Activated CD8-positive, alpha-beta memory T cell treated with anti-CD3 and anti-CD28 coated beads for 1 hour (primary cell): Measurements from ENCODE around the gene PARD3.
"Not testable (repeated sequence)": the region's sequence is repeated elsewhere in the genome, so short reads cannot be mapped to it uniquely, and the experiment has no call there.

ENCODE experiments used
- DNase-seq, 2 donors: peaks; one replicate each; pipeline ENCODE4 v3.0.0-alpha.2; 2020; ENCODE audit warnings: low read depth in 1 of 2; ENCODE audit errors: extremely low read depth in 1 of 2

The PARD3 gene

GRCh38 chr10:34719746-34720145 lies 95.3 kb downstream of the PARD3 start:
- DNase-seq, result no peak

GRCh38 chr10:34719328-34719727 lies 95.8 kb downstream of the PARD3 start:
- no peak for DNase-seq

DNA sequence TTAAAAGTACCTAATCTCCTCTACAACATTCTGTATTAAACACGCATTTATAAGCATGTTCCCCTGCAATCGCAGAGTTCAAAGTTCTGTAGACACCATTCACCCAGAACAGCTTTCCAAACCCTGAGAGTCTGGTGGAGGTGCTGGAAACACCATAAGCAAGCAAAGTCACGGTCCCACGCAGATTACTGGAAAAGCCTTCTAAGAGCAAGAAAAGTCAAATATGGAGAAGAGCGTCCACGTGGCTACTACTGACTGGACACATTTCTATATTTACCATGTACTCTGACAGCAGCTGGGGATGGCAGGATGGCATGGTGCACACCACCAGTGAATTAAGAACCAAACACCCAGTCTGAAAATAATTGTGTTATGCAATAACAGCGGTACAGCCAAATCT lies 97.7 kb downstream of the PARD3 start:
- DNase-seq, result no peak

- DNase-seq, result no peak
These were observed 98.1 kb downstream of the PARD3 start for GRCh38 chr10:34716958-34717357.

DNA sequence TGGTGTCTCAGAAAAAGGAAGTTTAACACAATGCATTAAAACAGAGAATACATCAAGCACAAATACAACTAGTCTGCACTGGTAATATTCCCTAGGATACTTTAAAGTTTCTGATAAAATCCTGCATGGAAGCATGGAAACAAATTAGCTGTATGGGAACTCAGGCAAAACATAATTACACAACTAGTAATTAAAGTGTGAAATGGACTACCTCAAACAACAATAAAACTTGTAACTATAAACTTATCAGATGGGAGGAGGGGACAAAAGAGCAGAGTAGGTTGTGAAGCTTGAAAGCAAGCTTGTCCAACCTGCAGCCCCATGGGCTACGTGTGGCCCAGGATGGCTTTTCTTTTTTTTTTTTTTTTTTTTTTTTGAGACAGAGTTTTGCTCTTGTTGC lies 98.9 kb downstream of the PARD3 start:
- DNase-seq, result no peak

- no peak for DNase-seq
These were observed 99.4 kb downstream of the PARD3 start for GRCh38 chr10:34715511-34716187.

GRCh38 chr10:34713875-34714274 lies 101.2 kb downstream of the PARD3 start:
- DNase-seq, result no peak

DNA sequence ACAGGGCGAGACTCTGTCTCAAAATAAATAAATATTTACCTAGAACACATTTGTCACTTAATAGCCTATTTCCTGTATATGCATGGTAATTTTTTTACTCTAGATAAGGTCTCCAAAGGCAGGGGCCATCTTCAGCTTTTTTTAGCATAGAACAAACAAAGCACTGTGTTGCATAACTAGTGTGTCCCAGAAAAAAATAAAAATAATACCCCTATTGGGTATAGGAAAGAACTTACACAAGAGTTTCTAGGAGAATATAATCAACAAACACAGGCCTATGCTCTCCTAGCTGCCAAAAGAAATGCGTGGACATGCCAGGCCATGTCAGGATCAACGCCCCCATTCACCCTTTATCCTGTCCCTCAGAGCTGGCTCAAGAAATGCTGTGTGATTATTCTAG lies 103.6 kb downstream of the PARD3 start:
- no peak for DNase-seq

- DNase-seq, result no peak
These were observed 104.7 kb downstream of the PARD3 start for GRCh38 chr10:34710391-34710751.

DNA sequence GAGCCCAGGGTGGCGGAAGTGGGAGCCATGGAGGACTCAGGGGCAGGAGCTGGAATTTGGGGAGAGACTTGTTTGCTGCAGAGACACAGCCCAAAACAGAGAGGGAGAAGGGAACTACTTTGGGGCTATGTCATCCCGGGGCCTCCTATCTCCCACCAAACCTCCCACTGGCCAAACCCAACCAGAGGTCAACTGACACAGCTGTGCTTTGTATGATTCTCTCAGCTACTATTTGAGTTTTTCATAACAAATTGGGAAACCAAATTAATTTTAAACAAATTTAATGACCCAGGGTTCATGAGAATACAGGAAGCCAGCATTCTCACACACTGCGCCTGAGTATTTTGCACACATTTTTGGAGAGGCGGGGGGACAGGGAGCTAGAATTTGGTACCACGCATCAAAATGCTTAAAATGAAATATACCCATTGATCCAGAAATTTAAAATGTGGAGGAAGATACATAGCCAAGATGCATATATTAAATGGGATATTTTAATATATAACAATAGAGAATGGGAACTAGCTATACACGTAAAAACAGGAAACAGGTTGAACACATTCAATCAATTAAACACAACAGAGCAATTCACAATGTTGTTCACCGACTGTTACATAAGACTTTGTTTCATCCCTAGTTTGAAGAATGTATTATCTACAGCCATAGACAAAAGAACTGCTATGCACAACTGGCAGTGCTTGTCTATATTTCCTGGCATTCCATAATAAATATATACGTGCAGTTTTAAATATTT lies 105.3 kb downstream of the PARD3 start:
- no peak for DNase-seq

- DNase-seq, result no peak
These were observed 107.4 kb downstream of the PARD3 start for GRCh38 chr10:34707656-34708055.

GRCh38 chr10:34706992-34707391 lies 108.1 kb downstream of the PARD3 start:
- DNase-seq, result not testable (repeated sequence)

- no peak for DNase-seq
These were observed 108.9 kb downstream of the PARD3 start for GRCh38 chr10:34706147-34706546.

- no peak for DNase-seq
These were observed 109.5 kb downstream of the PARD3 start for GRCh38 chr10:34705563-34705962.

GRCh38 chr10:34704526-34705184 lies 110.4 kb downstream of the PARD3 start:
- no peak for DNase-seq

GRCh38 chr10:34702982-34703381 lies 112.1 kb downstream of the PARD3 start:
- no peak for DNase-seq

GRCh38 chr10:34702093-34702937 lies 112.8 kb downstream of the PARD3 start:
- DNase-seq, result no peak

DNA sequence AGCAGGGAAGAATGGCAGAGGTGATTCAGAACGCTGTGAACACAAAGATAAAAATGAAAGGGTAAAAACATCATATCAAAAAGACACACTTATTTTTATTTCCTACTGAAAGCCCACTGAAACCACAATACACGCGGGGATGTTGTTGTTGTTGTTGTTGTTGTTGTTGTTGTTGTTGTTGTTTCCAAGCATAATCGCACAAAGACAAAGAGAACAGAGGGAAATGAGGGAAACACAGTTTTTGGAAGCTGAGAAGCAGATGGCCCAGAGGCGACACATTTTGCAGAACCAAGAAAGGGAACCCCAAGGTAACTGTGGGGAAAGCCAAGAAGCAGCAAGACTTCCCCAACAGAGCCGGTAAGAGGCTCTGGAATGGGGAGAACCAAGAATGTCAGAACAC lies 113.9 kb downstream of the PARD3 start:
- no peak for DNase-seq

DNA sequence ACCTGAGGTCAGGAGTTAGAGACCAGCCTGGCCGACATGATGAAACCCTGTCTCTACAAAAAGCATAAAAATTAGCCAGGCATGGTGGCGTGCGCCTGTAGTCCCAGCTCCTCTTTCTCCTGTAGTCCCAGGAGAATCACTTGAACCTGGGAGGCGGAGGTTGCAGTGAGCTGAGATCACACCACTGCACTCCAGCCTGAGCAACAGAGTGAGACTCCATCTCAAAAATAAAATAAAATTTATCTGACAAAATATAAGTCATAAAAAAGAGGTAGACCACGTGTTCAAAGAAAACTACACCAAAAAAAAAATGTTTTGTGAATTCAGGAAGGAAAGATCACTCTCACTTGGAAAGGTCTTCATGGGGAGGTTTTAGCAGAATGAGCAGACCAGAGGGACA lies 114.3 kb downstream of the PARD3 start:
- not testable (repeated sequence) for DNase-seq

- DNase-seq, result no peak
These were observed 115.1 kb downstream of the PARD3 start for GRCh38 chr10:34699904-34700517.

GRCh38 chr10:34698979-34699378 lies 116.1 kb downstream of the PARD3 start:
- DNase-seq, result no peak
